ENCODE measurements around the gene HSPB6. TPM values are rescaled to one million over a fixed set of nuclear protein-coding genes. Genes with fewer than 3 reads are reported as not detected.

The HSPB6 gene
- total RNA-seq, 1 experiment from 2014 or later: 2.7 TPM

- intact Hi-C loops (cut with micrococcal nuclease; ENCODE audit: unreplicated experiment): no loop called here
- peaks cover 16% of the 10 kb centered on the region for H3K27me3 ChIP-seq (ENCODE audit: insufficient read depth, low read depth)
- no TSS peak for BruUV-seq (replicated peaks)
These were observed 36.1 kb upstream of the HSPB6 start for GRCh38 chr19:35792888-35793287.

GRCh38 chr19:35792312-35792711, 35.5 kb upstream of the HSPB6 start:
- Histone ChIP-seq H3K27ac (no peak overlapping the region), H3K79me2 (ENCODE audit: low read depth) (no peaks in the 10 kb centered on the region), H4K20me1 (ENCODE audit: insufficient read depth) (no peaks in the 10 kb centered on the region), H3K9me2 (ENCODE audit: insufficient read depth) (no peaks in the 10 kb centered on the region), H3K4me2 (no peak overlapping the region), H2AFZ (no peak overlapping the region), H3K36me3 (ENCODE audit: low read depth) (no peaks in the 10 kb centered on the region), H3K27me3 (ENCODE audit: insufficient read depth, low read depth) (peaks cover 19% of the 10 kb centered on the region), H3F3A (ENCODE audit: insufficient read depth, low read depth) (no peaks in the 10 kb centered on the region), H3K4me3 (no peak overlapping the region), H3K4me1 (replicated peaks; ENCODE audit: insufficient read depth) (no peaks in the 10 kb centered on the region), H3K9me3 (ENCODE audit: insufficient read depth, low read depth) (no peaks in the 10 kb centered on the region)
- DNase-seq: no peak
- no TSS peak for BruUV-seq (replicated peaks)
- intact Hi-C loops (cut with micrococcal nuclease; ENCODE audit: unreplicated experiment): no loop called here
- POLR2A ChIA-PET (ENCODE audit: unreplicated experiment): no interaction called here
- TF ChIP-seq CTCF (conservative IDR thresholded peaks at IDR 0.05) (no peak), EZH2 (IDR thresholded peaks at IDR 0.05; ENCODE audit: low read depth) (no peak)
- CTCF ChIA-PET: no interaction called here

More at GRCh38 chr19:35792888-35793287, 36.1 kb upstream of the HSPB6 start:
- POLR2A ChIA-PET (ENCODE audit: unreplicated experiment): no interaction called here
- no peaks in the 10 kb centered on the region for H3K36me3 ChIP-seq (ENCODE audit: low read depth)
- no peak overlapping the region for H3K4me3 ChIP-seq
- H2AFZ ChIP-seq: no peak overlapping the region
- TF ChIP-seq EZH2 (IDR thresholded peaks at IDR 0.05; ENCODE audit: low read depth) (no peak), CTCF (conservative IDR thresholded peaks at IDR 0.05) (no peak)
- no peaks in the 10 kb centered on the region for H3K4me1 ChIP-seq (replicated peaks; ENCODE audit: insufficient read depth)
- DNase-seq: no peak
- no peaks in the 10 kb centered on the region for H3K79me2 ChIP-seq (ENCODE audit: low read depth)
- CTCF ChIA-PET: no interaction called here
- H3K9me2 ChIP-seq (ENCODE audit: insufficient read depth): no peaks in the 10 kb centered on the region
- no peak overlapping the region for H3K4me2 ChIP-seq
- H3K9me3 ChIP-seq (ENCODE audit: insufficient read depth, low read depth): no peaks in the 10 kb centered on the region
- H3F3A ChIP-seq (ENCODE audit: insufficient read depth, low read depth): no peaks in the 10 kb centered on the region
- no peaks in the 10 kb centered on the region for H4K20me1 ChIP-seq (ENCODE audit: insufficient read depth)
- H3K27ac ChIP-seq: no peak overlapping the region

DNA sequence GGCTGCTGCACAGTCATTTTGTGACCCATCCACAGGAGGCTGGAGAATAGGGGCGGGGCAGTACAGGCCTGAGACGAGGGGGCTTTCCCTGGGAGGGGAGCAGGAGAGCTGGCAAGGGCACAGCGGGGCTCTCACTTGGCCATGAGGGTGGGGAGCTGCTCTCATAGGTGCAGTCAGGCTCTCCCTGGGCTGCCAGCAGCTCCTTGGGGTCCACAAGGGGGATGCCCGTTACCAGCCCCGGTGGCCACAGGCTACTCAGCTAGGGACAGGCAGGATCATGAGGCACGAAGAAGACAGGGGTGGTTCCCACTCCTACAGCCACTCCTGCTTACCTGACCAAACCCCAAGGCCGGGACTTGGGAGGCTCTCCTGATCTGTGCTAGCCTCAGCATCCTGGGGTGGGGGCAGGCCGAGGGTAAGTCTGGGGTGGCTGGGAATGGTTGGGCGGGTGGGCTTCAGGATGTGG, 35.0 kb upstream of the HSPB6 start:
- TF ChIP-seq EZH2 (IDR thresholded peaks at IDR 0.05; ENCODE audit: low read depth) (no peak), CTCF (conservative IDR thresholded peaks at IDR 0.05) (no peak)
- Histone ChIP-seq H4K20me1 (ENCODE audit: insufficient read depth) (no peaks in the 10 kb centered on the region), H3K4me3 (no peak overlapping the region), H3K9me3 (ENCODE audit: insufficient read depth, low read depth) (no peaks in the 10 kb centered on the region), H3K9me2 (ENCODE audit: insufficient read depth) (no peaks in the 10 kb centered on the region), H3K27ac (no peak overlapping the region), H3K79me2 (ENCODE audit: low read depth) (no peaks in the 10 kb centered on the region), H3K4me1 (replicated peaks; ENCODE audit: insufficient read depth) (no peaks in the 10 kb centered on the region), H3K27me3 (ENCODE audit: insufficient read depth, low read depth) (peaks cover 23% of the 10 kb centered on the region), H3F3A (ENCODE audit: insufficient read depth, low read depth) (no peaks in the 10 kb centered on the region), H3K4me2 (no peak overlapping the region), H3K36me3 (ENCODE audit: low read depth) (no peaks in the 10 kb centered on the region), H2AFZ (no peak overlapping the region)
- ChIA-PET CTCF (no interaction called here), POLR2A (ENCODE audit: unreplicated experiment) (no interaction called here)
- no TSS peak for BruUV-seq (replicated peaks)
- DNase-seq: no peak
- intact Hi-C loops (cut with micrococcal nuclease; ENCODE audit: unreplicated experiment): no loop called here
